Naive B cell (primary cell): ENCODE results near the gene LIPC. TPM values are rescaled to one million over a fixed set of nuclear protein-coding genes. Genes with fewer than 3 reads are reported as not detected.
A peak's percentile ranks its signal among the peaks of the same experiment; 100 is the strongest.

Experiments
- ATAC-seq, 2 donors: fragments of 150-1000 bp; cut with Tn5 transposase; 2 replicates each; pipeline ENCODE4 v1.10.0; 2021; ENCODE audit warnings: low read depth in 2 of 2, mild to moderate bottlenecking in 2 of 2, moderate library complexity in 2 of 2
- DNase-seq: peaks from one replicate; pipeline ENCODE4 v3.0.0; 2022
- H3K27ac Mint-ChIP-seq, 6 donors: one replicate each; pipeline ENCODE4 v1.8.0; 2020 to 2022; ENCODE audit warnings: mild to moderate bottlenecking in 6 of 6, mixed read lengths in 6 of 6, moderate library complexity in 5 of 6, inconsistent platforms in 2 of 6
- H3K27me3 Mint-ChIP-seq, 3 donors: one replicate each; pipeline ENCODE4 v1.8.0; 2021 to 2022; ENCODE audit warnings: mixed read lengths in 3 of 3, mild to moderate bottlenecking in 1 of 3
- H3K36me3 Mint-ChIP-seq, 2 donors: one replicate each; pipeline ENCODE4 v1.8.0; 2020 to 2022; ENCODE audit warnings: mixed read lengths in 2 of 2, inconsistent platforms in 1 of 2, mild to moderate bottlenecking in 1 of 2
- H3K4me1 Mint-ChIP-seq, 3 donors: one replicate each; pipeline ENCODE4 v1.8.0; 2020 to 2022; ENCODE audit warnings: mixed read lengths in 3 of 3, inconsistent platforms in 1 of 3, mild to moderate bottlenecking in 1 of 3, moderate library complexity in 1 of 3
- H3K4me3 Mint-ChIP-seq, 8 donors: one replicate each; pipeline ENCODE4 v1.8.0; 2020 to 2022; ENCODE audit warnings: mild to moderate bottlenecking in 8 of 8, mixed read lengths in 8 of 8, moderate library complexity in 8 of 8, inconsistent platforms in 2 of 8
- H3K9me3 Mint-ChIP-seq, 7 donors: one replicate each; pipeline ENCODE4 v1.8.0; 2020 to 2022; ENCODE audit warnings: mixed read lengths in 7 of 7, mild to moderate bottlenecking in 5 of 7, inconsistent platforms in 2 of 7, moderate library complexity in 1 of 7
- polyA plus RNA-seq, 6 donors: library from polyadenylated mRNA; unstranded; fragments of 300-500 nt; fragmentation: Illumina TruSeq; gene quantifications; one replicate each; pipeline ENCODE4 v1.2.3, GENCODE V29; 2021; ENCODE audit warnings: low read depth in 6 of 6

The LIPC gene
- polyA plus RNA-seq, 6 donors from 2014 or later: 0.33 TPM; not detected in 5

GRCh38 chr15:58483376-58483775, 51.6 kb downstream of the LIPC start:
- peak overlapping the region in 1 of 6 donors; percentile 7 for H3K27ac Mint-ChIP-seq
- H3K4me3 Mint-ChIP-seq: no peak overlapping the region
- peaks cover 0 to 7% (median 4%) of the 10 kb centered on the region in 3 donors for H3K4me1 Mint-ChIP-seq

GRCh38 chr15:58484791-58485600, 53.2 kb downstream of the LIPC start:
- DNase-seq (no peak), ATAC-seq (no peak)
- peaks cover 0 to 8% (median 3%) of the 10 kb centered on the region in 7 donors for H3K9me3 Mint-ChIP-seq
- peaks cover 4 to 10% (median 4%) of the 10 kb centered on the region in 3 donors for H3K4me1 Mint-ChIP-seq
- no peak overlapping the region for H3K4me3 Mint-ChIP-seq
- no peaks in the 10 kb centered on the region for H3K36me3 Mint-ChIP-seq
- no peaks in the 10 kb centered on the region for H3K27me3 Mint-ChIP-seq
- H3K27ac Mint-ChIP-seq: peak overlapping the region in 3 of 6 donors; percentile 9 to 49 (median 26)

More at GRCh38 chr15:58483376-58483775, 51.6 kb downstream of the LIPC start:
- H3K27me3 Mint-ChIP-seq: no peaks in the 10 kb centered on the region
- ATAC-seq: no peak
- no peak for DNase-seq
- no peaks in the 10 kb centered on the region for H3K36me3 Mint-ChIP-seq
- no peaks in the 10 kb centered on the region for H3K9me3 Mint-ChIP-seq

GRCh38 chr15:58486062-58486461, 54.3 kb downstream of the LIPC start:
- Mint-ChIP-seq H3K27ac (no peak overlapping the region), H3K9me3 (peaks cover 0 to 10% (median 4%) of the 10 kb centered on the region in 7 donors), H3K4me1 (peaks cover 4 to 18% (median 14%) of the 10 kb centered on the region in 3 donors), H3K27me3 (no peaks in the 10 kb centered on the region), H3K4me3 (no peak overlapping the region), H3K36me3 (no peaks in the 10 kb centered on the region)
- no peak for DNase-seq
- ATAC-seq: no peak

GRCh38 chr15:58486564-58486963, 54.8 kb downstream of the LIPC start:
- H3K36me3 Mint-ChIP-seq: no peaks in the 10 kb centered on the region
- H3K4me1 Mint-ChIP-seq: peaks cover 4 to 18% (median 15%) of the 10 kb centered on the region in 3 donors
- H3K27ac Mint-ChIP-seq: no peak overlapping the region
- no peaks in the 10 kb centered on the region for H3K27me3 Mint-ChIP-seq
- DNase-seq (no peak), ATAC-seq (no peak)
- peaks cover 0 to 10% (median 5%) of the 10 kb centered on the region in 7 donors for H3K9me3 Mint-ChIP-seq
- no peak overlapping the region for H3K4me3 Mint-ChIP-seq

- Mint-ChIP-seq H3K27me3 (no peaks in the 10 kb centered on the region), H3K27ac (no peak overlapping the region), H3K4me3 (no peak overlapping the region), H3K36me3 (no peaks in the 10 kb centered on the region), H3K4me1 (peaks cover 4 to 18% (median 16%) of the 10 kb centered on the region in 3 donors), H3K9me3 (peaks cover 0 to 10% (median 5%) of the 10 kb centered on the region in 7 donors)
- no peak for DNase-seq
- ATAC-seq: no peak
Measured at GRCh38 chr15:58487041-58487723, 55.4 kb downstream of the LIPC start.

GRCh38 chr15:58487724-58488120, 55.9 kb downstream of the LIPC start:
- ATAC-seq (no peak), DNase-seq (no peak)
- no peaks in the 10 kb centered on the region for H3K36me3 Mint-ChIP-seq
- H3K4me1 Mint-ChIP-seq: peaks cover 4 to 18% (median 16%) of the 10 kb centered on the region in 3 donors
- no peak overlapping the region for H3K27ac Mint-ChIP-seq
- no peaks in the 10 kb centered on the region for H3K27me3 Mint-ChIP-seq
- peaks cover 0 to 10% (median 5%) of the 10 kb centered on the region in 7 donors for H3K9me3 Mint-ChIP-seq
- no peak overlapping the region for H3K4me3 Mint-ChIP-seq

- DNase-seq (no peak), ATAC-seq (no peak)
- peak overlapping the region in 1 of 6 donors; percentile 26 for H3K27ac Mint-ChIP-seq
- no peaks in the 10 kb centered on the region for H3K36me3 Mint-ChIP-seq
- H3K27me3 Mint-ChIP-seq: no peaks in the 10 kb centered on the region
- H3K4me3 Mint-ChIP-seq: peak overlapping the region in 1 of 8 donors; percentile 62
- peaks cover 0 to 10% (median 5%) of the 10 kb centered on the region in 7 donors for H3K9me3 Mint-ChIP-seq
- H3K4me1 Mint-ChIP-seq: peaks cover 4 to 18% (median 16%) of the 10 kb centered on the region in 3 donors
Measured at GRCh38 chr15:58489289-58490085, 57.7 kb downstream of the LIPC start.

- DNase-seq (no peak), ATAC-seq (no peak)
- no peaks in the 10 kb centered on the region for H3K36me3 Mint-ChIP-seq
- no peak overlapping the region for H3K27ac Mint-ChIP-seq
- H3K4me1 Mint-ChIP-seq: peaks cover 0 to 16% (median 11%) of the 10 kb centered on the region in 3 donors
- H3K9me3 Mint-ChIP-seq: peaks cover 0 to 10% (median 5%) of the 10 kb centered on the region in 7 donors
- no peaks in the 10 kb centered on the region for H3K27me3 Mint-ChIP-seq
- peak overlapping the region in 2 of 8 donors; percentile 62 to 74 for H3K4me3 Mint-ChIP-seq
Measured at GRCh38 chr15:58490086-58490887, 58.5 kb downstream of the LIPC start.

GRCh38 chr15:58490888-58491473, 59.2 kb downstream of the LIPC start:
- no peaks in the 10 kb centered on the region for H3K27me3 Mint-ChIP-seq
- no peak for DNase-seq
- peak overlapping the region in 1 of 8 donors; percentile 62 for H3K4me3 Mint-ChIP-seq
- H3K36me3 Mint-ChIP-seq: no peaks in the 10 kb centered on the region
- peaks cover 0 to 10% (median 5%) of the 10 kb centered on the region in 7 donors for H3K9me3 Mint-ChIP-seq
- H3K27ac Mint-ChIP-seq: no peak overlapping the region
- peaks cover 0 to 16% (median 11%) of the 10 kb centered on the region in 3 donors for H3K4me1 Mint-ChIP-seq
- ATAC-seq: no peak

- H3K27me3 Mint-ChIP-seq: no peaks in the 10 kb centered on the region
- peaks cover 0 to 10% (median 5%) of the 10 kb centered on the region in 7 donors for H3K9me3 Mint-ChIP-seq
- peak overlapping the region in 2 of 8 donors; percentile 8 to 30 for H3K4me3 Mint-ChIP-seq
- H3K4me1 Mint-ChIP-seq: peaks cover 0 to 16% (median 11%) of the 10 kb centered on the region in 3 donors
- H3K36me3 Mint-ChIP-seq: no peaks in the 10 kb centered on the region
- peak overlapping the region in 1 of 6 donors; percentile 10 for H3K27ac Mint-ChIP-seq
- ATAC-seq: no peak
- DNase-seq: no peak
Measured at GRCh38 chr15:58491499-58492202, 59.9 kb downstream of the LIPC start.

GRCh38 chr15:58492661-58493397, 61.0 kb downstream of the LIPC start:
- Mint-ChIP-seq H3K27me3 (peaks cover 0 to 6% (median 5%) of the 10 kb centered on the region in 3 donors), H3K4me3 (no peak overlapping the region), H3K27ac (peak overlapping the region in 1 of 6 donors; percentile 63), H3K9me3 (peaks cover 0 to 10% (median 5%) of the 10 kb centered on the region in 7 donors), H3K4me1 (peaks cover 0 to 16% (median 11%) of the 10 kb centered on the region in 3 donors), H3K36me3 (no peaks in the 10 kb centered on the region)
- no peak for ATAC-seq
- DNase-seq: no peak
